HEK293 (cell line): ENCODE measurements around the gene CHD5.

ENCODE experiments used
- BCL11B ChIP-seq: fragments of 450-650 bp; formaldehyde crosslinking; IDR thresholded peaks from 2 replicates; pipeline ENCODE4 v1.5.1; 2016; ENCODE audit warnings: low read depth, missing biosample characterization, missing genetic modification characterization
- FEZF1 ChIP-seq: fragments of 450-650 bp; formaldehyde crosslinking; IDR thresholded peaks from 2 replicates; pipeline ENCODE4 v1.5.1; 2016; ENCODE audit warnings: missing biosample characterization, missing genetic modification characterization
- GLI2 ChIP-seq: fragments of 450-650 bp; formaldehyde crosslinking; IDR thresholded peaks from 2 replicates; pipeline ENCODE4; 2017; ENCODE audit warnings: missing biosample characterization, missing genetic modification characterization, low read depth, borderline replicate concordance
- GLIS1 ChIP-seq: fragments of 450-650 bp; formaldehyde crosslinking; IDR thresholded peaks from 2 replicates; pipeline ENCODE4 v1.5.1; 2016; ENCODE audit warnings: missing biosample characterization, missing genetic modification characterization
- GLIS2 ChIP-seq: fragments of 450-650 bp; formaldehyde crosslinking; IDR thresholded peaks from 2 replicates; pipeline ENCODE4 v1.5.1; 2016; ENCODE audit warnings: missing biosample characterization, missing genetic modification characterization
- HOXC10 ChIP-seq: sonication (generic); formaldehyde crosslinking; IDR thresholded peaks from 2 replicates; pipeline ENCODE4 v1.8.1; 2023; ENCODE audit warnings: mild to moderate bottlenecking, missing genetic modification reagents
- HOXD13 ChIP-seq: sonication (generic); formaldehyde crosslinking; IDR thresholded peaks from 2 replicates; pipeline ENCODE4 v1.8.0; 2022; ENCODE audit warnings: missing genetic modification reagents, borderline replicate concordance
- KLF8 ChIP-seq: fragments of 450-650 bp; formaldehyde crosslinking; IDR thresholded peaks from 2 replicates; pipeline ENCODE4 v1.5.1; 2016; ENCODE audit warnings: missing biosample characterization, missing genetic modification characterization
- PBX3 ChIP-seq: sonication (generic); formaldehyde crosslinking; IDR thresholded peaks from 2 replicates; pipeline ENCODE4 v1.8.1; 2022; ENCODE audit warnings: mild to moderate bottlenecking, moderate library complexity, missing genetic modification reagents
- REPIN1 ChIP-seq: fragments of 450-650 bp; formaldehyde crosslinking; IDR thresholded peaks from 2 replicates; pipeline ENCODE4 v1.5.1; 2017; ENCODE audit warnings: missing biosample characterization, missing genetic modification characterization, low read depth
- REST ChIP-seq: fragments of 450-650 bp; formaldehyde crosslinking; IDR thresholded peaks from 2 replicates; pipeline ENCODE4 v1.5.1; 2016; ENCODE audit warnings: missing biosample characterization, missing genetic modification characterization
- ZBTB20 ChIP-seq: fragments of 450-650 bp; formaldehyde crosslinking; IDR thresholded peaks from 2 replicates; pipeline ENCODE4 v1.5.1; 2016; ENCODE audit warnings: missing biosample characterization, missing genetic modification characterization
- ZBTB48 ChIP-seq: fragments of 450-650 bp; formaldehyde crosslinking; IDR thresholded peaks from 2 replicates; pipeline ENCODE4 v1.5.1; 2016; ENCODE audit warnings: missing biosample characterization, missing genetic modification characterization
- ZNF112 ChIP-seq: fragments of 450-650 bp; formaldehyde crosslinking; IDR thresholded peaks from 2 replicates; pipeline ENCODE4 v1.5.0; 2017; ENCODE audit warnings: missing biosample characterization, missing genetic modification characterization
- ZNF121 ChIP-seq: fragments of 450-650 bp; formaldehyde crosslinking; IDR thresholded peaks from 2 replicates; pipeline ENCODE4 v1.5.1; 2016; ENCODE audit warnings: missing biosample characterization, missing genetic modification characterization
- ZNF138 ChIP-seq: fragments of 450-650 bp; formaldehyde crosslinking; IDR thresholded peaks from 2 replicates; pipeline ENCODE4 v1.5.1; 2016; ENCODE audit warnings: missing biosample characterization, missing genetic modification characterization, borderline replicate concordance
- ZNF140 ChIP-seq: fragments of 450-650 bp; formaldehyde crosslinking; IDR thresholded peaks from 2 replicates; pipeline ENCODE4 v1.5.1; 2016; ENCODE audit warnings: missing biosample characterization, missing genetic modification characterization
- ZNF174 ChIP-seq: fragments of 450-650 bp; formaldehyde crosslinking; IDR thresholded peaks from 2 replicates; pipeline ENCODE4 v1.5.0; 2017; ENCODE audit warnings: missing biosample characterization, mild to moderate bottlenecking, missing genetic modification characterization
- ZNF214 ChIP-seq: fragments of 450-650 bp; formaldehyde crosslinking; IDR thresholded peaks from 2 replicates; pipeline ENCODE4 v1.5.1; 2017; ENCODE audit warnings: missing biosample characterization, mild to moderate bottlenecking, missing genetic modification characterization, borderline replicate concordance
- ZNF223 ChIP-seq: fragments of 450-650 bp; formaldehyde crosslinking; IDR thresholded peaks from 2 replicates; pipeline ENCODE4 v1.5.1; 2016; ENCODE audit warnings: missing biosample characterization, missing genetic modification characterization
- ZNF239 ChIP-seq: fragments of 450-650 bp; formaldehyde crosslinking; IDR thresholded peaks from 2 replicates; pipeline ENCODE4 v1.5.1; 2016; ENCODE audit warnings: missing biosample characterization, missing genetic modification characterization
- ZNF335 ChIP-seq: fragments of 450-650 bp; formaldehyde crosslinking; conservative IDR thresholded peaks from 2 replicates; pipeline ENCODE4 v1.5.1; 2016; ENCODE audit warnings: missing biosample characterization, missing genetic modification characterization
- ZNF37A ChIP-seq: fragments of 450-650 bp; IDR thresholded peaks from 2 replicates; pipeline ENCODE4 v1.5.1; 2018; ENCODE audit warnings: missing biosample characterization, missing genetic modification characterization
- ZNF426 ChIP-seq: fragments of 450-650 bp; formaldehyde crosslinking; IDR thresholded peaks from 2 replicates; pipeline ENCODE4 v1.5.1; 2017; ENCODE audit warnings: missing biosample characterization, missing genetic modification characterization, mild to moderate bottlenecking, inconsistent platforms, moderate library complexity
- ZNF513 ChIP-seq: fragments of 450-650 bp; IDR thresholded peaks from 2 replicates; pipeline ENCODE4 v1.5.1; 2018; ENCODE audit warnings: missing biosample characterization, missing genetic modification characterization
- ZNF548 ChIP-seq: fragments of 450-650 bp; formaldehyde crosslinking; IDR thresholded peaks from 2 replicates; pipeline ENCODE4 v1.5.1; 2016; ENCODE audit warnings: missing biosample characterization, missing genetic modification characterization
- ZNF580 ChIP-seq: fragments of 450-650 bp; formaldehyde crosslinking; IDR thresholded peaks from 2 replicates; pipeline ENCODE4 v1.5.1; 2016; ENCODE audit warnings: missing biosample characterization, missing genetic modification characterization
- ZNF610 ChIP-seq: fragments of 450-650 bp; formaldehyde crosslinking; IDR thresholded peaks from 2 replicates; pipeline ENCODE4 v1.5.1; 2016; ENCODE audit warnings: missing biosample characterization, missing genetic modification characterization, borderline replicate concordance
- ZNF654 ChIP-seq: fragments of 450-650 bp; formaldehyde crosslinking; IDR thresholded peaks from 2 replicates; pipeline ENCODE4 v1.5.1; 2016; ENCODE audit warnings: low read depth, missing biosample characterization, missing genetic modification characterization
- ZNF707 ChIP-seq: fragments of 450-650 bp; formaldehyde crosslinking; IDR thresholded peaks from 2 replicates; pipeline ENCODE4 v1.5.1; 2016; ENCODE audit warnings: missing biosample characterization, missing genetic modification characterization
- ZNF747 ChIP-seq: fragments of 450-650 bp; formaldehyde crosslinking; IDR thresholded peaks from 2 replicates; pipeline ENCODE4 v1.5.1; 2016; ENCODE audit warnings: missing biosample characterization, missing genetic modification characterization
- ZNF791 ChIP-seq: fragments of 450-650 bp; formaldehyde crosslinking; IDR thresholded peaks from 2 replicates; pipeline ENCODE4 v1.5.1; 2016; ENCODE audit warnings: missing biosample characterization, missing genetic modification characterization
- ZNF792 ChIP-seq: fragments of 450-650 bp; formaldehyde crosslinking; IDR thresholded peaks from 2 replicates; pipeline ENCODE4 v1.5.1; 2016; ENCODE audit warnings: missing biosample characterization, missing genetic modification characterization
- ZSCAN18 ChIP-seq: fragments of 450-650 bp; formaldehyde crosslinking; IDR thresholded peaks from 2 replicates; pipeline ENCODE4 v1.5.1; 2016; ENCODE audit warnings: missing biosample characterization, missing genetic modification characterization
- ZXDB ChIP-seq: fragments of 450-650 bp; formaldehyde crosslinking; IDR thresholded peaks from 2 replicates; pipeline ENCODE4 v1.5.1; 2016; ENCODE audit warnings: missing biosample characterization, missing genetic modification characterization

The CHD5 gene

GRCh38 chr1:6205849-6206519, 25.9 kb upstream of the CHD5 start, which contains the start of gene RNF207 (continued):
- peak; percentile 87 for TF ChIP-seq ZNF335 (tag by site-specific recombination)
- TF ChIP-seq ZNF37A (tag by site-specific recombination) = no peak
- peak; percentile 92 for TF ChIP-seq GLIS2 (tag by site-specific recombination)
- no peak for TF ChIP-seq ZNF121 (tag by site-specific recombination)
- no peak for TF ChIP-seq HOXD13 (CRISPR knock-in tag)
- TF ChIP-seq HOXC10 (CRISPR knock-in tag) = no peak
- no peak for TF ChIP-seq ZNF214 (tag by site-specific recombination)
- TF ChIP-seq ZNF223 = no peak
- TF ChIP-seq ZNF580 (tag by site-specific recombination) = 0 out of 2 replicates have a peak, but pooled peaks have one; percentile 2
- TF ChIP-seq ZNF548 (tag by site-specific recombination) = no peak
- no peak for TF ChIP-seq ZSCAN18 (tag by site-specific recombination)
- no peak for TF ChIP-seq ZNF747 (tag by site-specific recombination)
- no peak for TF ChIP-seq ZNF138 (tag by site-specific recombination)
- no peak for TF ChIP-seq ZNF792
- no peak for TF ChIP-seq ZNF239 (tag by site-specific recombination)
- TF ChIP-seq ZBTB48 (tag by site-specific recombination) = peak; percentile 54; the same call in 1 of the 2 replicates
- TF ChIP-seq REPIN1 (tag by site-specific recombination) = no peak
- no peak for TF ChIP-seq PBX3
- peak; percentile 76 for TF ChIP-seq GLIS1 (tag by site-specific recombination)
- TF ChIP-seq ZNF707 (tag by site-specific recombination) = no peak
- no peak for TF ChIP-seq BCL11B (tag by site-specific recombination)
- TF ChIP-seq ZNF112 (tag by site-specific recombination) = no peak
- peak; percentile 82; the same call in 1 of the 2 replicates for TF ChIP-seq ZBTB20 (tag by site-specific recombination)
- no peak for TF ChIP-seq ZNF654
- no peak for TF ChIP-seq ZNF174
- 0 out of 2 replicates have a peak, but pooled peaks have one; percentile 56 for TF ChIP-seq REST (tag by site-specific recombination)
- TF ChIP-seq ZNF426 = no peak
- TF ChIP-seq KLF8 = peak; percentile 92
- peak; percentile 72; the same call in 1 of the 2 replicates for TF ChIP-seq ZXDB (tag by site-specific recombination)
- no peak for TF ChIP-seq ZNF140 (tag by site-specific recombination)
- no peak for TF ChIP-seq FEZF1 (tag by site-specific recombination)
- TF ChIP-seq GLI2 (tag by site-specific recombination) = no peak
- no peak for TF ChIP-seq ZNF513
- peak; percentile 45; the same call in 1 of the 2 replicates for TF ChIP-seq ZNF610 (tag by site-specific recombination)
- TF ChIP-seq ZNF791 (tag by site-specific recombination) = no peak
